K562 (cell line): ENCODE results near the gene COL1A1. TPM values are rescaled to one million over a fixed set of nuclear protein-coding genes. Genes with fewer than 3 reads are reported as not detected.

Source experiments
- ATAC-seq: fragments of 200-7000 bp; cut with Tn5 transposase; 3 replicates; pipeline ENCODE4 v1.9.1; 2020; ENCODE audit warnings: moderate library complexity
- BruUV-seq: library from RNA; stranded (reverse); fragments of 400-500 nt; replicated peaks from 2 replicates; lab custom pipeline; 2021; lab: Mats Ljungman, UMichigan
- CTCF ChIA-PET: fragments of 300-600 bp; formaldehyde crosslinking; extraction: SDS; loops from one replicate; lab custom pipeline; 2021; ENCODE audit warnings: low intra/inter-chr PET ratio; lab: Yijun Ruan, JAX
- POLR2A ChIA-PET: fragments of 300-600, 350-650 bp; sonication (Branson Sonifier 250); formaldehyde crosslinking; extraction: SDS; loops from one replicate; lab custom pipeline; 2021; ENCODE audit warnings: antibody characterized with exemption, inconsistent platforms; lab: Yijun Ruan, JAX
- DNase-seq, 4 experiments: peaks; one replicate each; pipeline versions ENCODE4 v3.0.0 to v3.0.0-alpha.2; 2011 to 2018; ENCODE audit warnings: low spot score in 3 of 4, mixed read lengths in 3 of 4; ENCODE audit errors: extremely low read depth in 1 of 4
- FAIRE-seq: peaks from 2 replicates; lab custom pipeline; 2011; peaks lifted over from hg19 to GRCh38; lab: Jason Lieb, UNC
- H2AFZ ChIP-seq: 2 replicates; pipeline ENCODE4 v1.6.0; 2011; ENCODE audit warnings: low read depth, low read length, control low read depth, inconsistent platforms
- H3K27ac ChIP-seq: fragments of 200-600 bp; 3 replicates; pipeline ENCODE4 v1.8.0; 2011; ENCODE audit warnings: low read depth, mild to moderate bottlenecking, control low read depth, inconsistent platforms, low read length, moderate library complexity, mixed read lengths; ENCODE audit errors: extremely low read depth
- H3K27me3 ChIP-seq, 2 experiments: fragments of 300-600 bp in 1 of 2; 2 replicates in 1 of 2; 3 replicates in 1 of 2; pipeline versions ENCODE4 v1.6.0 to v1.8.0; 2011; ENCODE audit warnings: inconsistent platforms in 2 of 2, low read length in 2 of 2, mild to moderate bottlenecking in 1 of 2, mixed read lengths in 1 of 2, moderate library complexity in 1 of 2; ENCODE audit not compliant: control insufficient read depth in 2 of 2, insufficient read depth in 2 of 2
- H3K36me3 ChIP-seq: fragments of 300-600 bp; 3 replicates; pipeline ENCODE4 v1.8.0; 2011; ENCODE audit warnings: mild to moderate bottlenecking, low read length, inconsistent platforms; ENCODE audit not compliant: control insufficient read depth, insufficient read depth
- H3K4me1 ChIP-seq, 2 experiments: fragments of 200-600 bp in 1 of 2; replicated peaks in 1 of 2; 2 replicates in 1 of 2; 3 replicates in 1 of 2; pipeline versions ENCODE4 v1.5.1 to v1.8.0; 2011; ENCODE audit warnings: inconsistent platforms in 2 of 2, low read length in 2 of 2, mild to moderate bottlenecking in 1 of 2, mixed read lengths in 1 of 2, moderate library complexity in 1 of 2; ENCODE audit not compliant: control insufficient read depth in 2 of 2, insufficient read depth in 2 of 2
- H3K4me2 ChIP-seq: 2 replicates; pipeline ENCODE4 v1.6.1; 2011; ENCODE audit warnings: low read length, control low read depth, inconsistent platforms, mixed read lengths; ENCODE audit not compliant: insufficient read depth
- H3K4me3 ChIP-seq: fragments of 200-600 bp; sonication (generic), shearing (Covaris generic); 2 replicates; pipeline ENCODE4 v1.5.1; 2016; ENCODE audit warnings: control low read depth, inconsistent platforms
- H3K79me2 ChIP-seq: fragments of 200-600 bp; 3 replicates; pipeline ENCODE4 v1.8.0; 2011; ENCODE audit warnings: low read length, inconsistent platforms; ENCODE audit not compliant: control insufficient read depth, insufficient read depth
- H3K9ac ChIP-seq, 2 experiments: 2 replicates each; pipeline versions ENCODE4 v1.6.0 to v1.6.1; 2011; ENCODE audit warnings: low read depth in 2 of 2, low read length in 2 of 2, control low read depth in 1 of 2, inconsistent platforms in 1 of 2, mild to moderate bottlenecking in 1 of 2, mixed read lengths in 1 of 2; ENCODE audit not compliant: insufficient read depth in 1 of 2
- H3K9me1 ChIP-seq: one replicate; pipeline ENCODE4 v1.6.0; 2011; ENCODE audit warnings: inconsistent platforms, mild to moderate bottlenecking, low read length, moderate library complexity; ENCODE audit not compliant: control insufficient read depth, insufficient read depth
- H3K9me3 ChIP-seq: replicated peaks from 2 replicates; pipeline ENCODE4 v1.5.1; 2011; ENCODE audit warnings: low read depth, low read length, inconsistent platforms; ENCODE audit not compliant: control insufficient read depth, insufficient read depth
- H4K20me1 ChIP-seq: replicated peaks from 2 replicates; pipeline ENCODE4 v1.6.1; 2011; ENCODE audit warnings: low read length, inconsistent platforms, mixed read lengths; ENCODE audit not compliant: control insufficient read depth, insufficient read depth
- EGR1 ChIP-seq: fragments of 450-650 bp; conservative IDR thresholded peaks from 2 replicates; pipeline ENCODE4 v1.6.1; 2017; ENCODE audit warnings: mild to moderate bottlenecking
- FOXK2 ChIP-seq, 2 experiments: fragments of 450-650 bp; IDR thresholded peaks in 1 of 2; conservative IDR thresholded peaks in 1 of 2; 2 replicates each; pipeline ENCODE4 v1.6.1; 2016; ENCODE audit warnings: low read depth in 2 of 2, mild to moderate bottlenecking in 1 of 2
- FOXM1 ChIP-seq, 2 experiments: fragments of 450-650 bp in 1 of 2; sonication (generic) in 1 of 2; formaldehyde crosslinking in 1 of 2; IDR thresholded peaks; 2 replicates each; pipeline versions ENCODE4 v1.6.1 to v1.9.0; 2017 to 2022; ENCODE audit warnings: low read depth in 2 of 2, mild to moderate bottlenecking in 2 of 2, missing genetic modification reagents in 1 of 2, moderate library complexity in 1 of 2
- L3MBTL2 ChIP-seq: fragments of 450-650 bp; IDR thresholded peaks from 2 replicates; pipeline ENCODE4 v1.6.1; 2016; ENCODE audit warnings: mild to moderate bottlenecking, moderate library complexity
- MCM3 ChIP-seq: fragments of 450-650 bp; IDR thresholded peaks from 2 replicates; pipeline ENCODE4 v1.6.1; 2016
- PHF8 ChIP-seq: fragments of 200-600 bp; sonication (generic); IDR thresholded peaks from 2 replicates; pipeline ENCODE4 v1.6.1; 2012; ENCODE audit warnings: mixed run types, mild to moderate bottlenecking, inconsistent platforms, low read length, moderate library complexity, borderline replicate concordance
- SOX6 ChIP-seq: fragments of 450-650 bp; IDR thresholded peaks from 2 replicates; pipeline ENCODE4 v1.6.1; 2014; ENCODE audit warnings: mild to moderate bottlenecking
- TAF7 ChIP-seq: fragments of 450-650 bp; IDR thresholded peaks from 2 replicates; pipeline ENCODE4 v1.6.1; 2016; ENCODE audit warnings: missing genetic modification characterization, missing compliant biosample characterization
- WGBS: fragments of 100-300 bp; shearing (Covaris generic); methylation state at CpG from one replicate; pipeline ENCODE4 v1.1.6; 2016; ENCODE audit warnings: low coverage, mixed read lengths; ENCODE audit not compliant: insufficient coverage; ENCODE audit errors: missing lambda C conversion rate; 5-methylcytosine and 5-hydroxymethylcytosine counted together
- in situ Hi-C: fragments of 300-500 bp; cut with MboI; formaldehyde crosslinking; loops from 4 replicates; pipeline ENCODE4 v1.15.0; 2018; ENCODE audit warnings: inconsistent platforms, mixed read lengths
- intact Hi-C: fragments of 100-400 bp; cut with micrococcal nuclease; formaldehyde crosslinking; loops from 2 replicates; pipeline ENCODE4 v1.14.2; 2022
- polyA plus RNA-seq, 8 experiments: library from polyadenylated mRNA; depleted of rRNA in 4 of 8; stranded (reverse) in 5 of 8; unstranded in 3 of 8; fragments of >200 nt; fragmentation: Nextera tagmentation in 2 of 8; fragmentation: Illumina TruSeq in 1 of 8; extraction: Ambion mirVana in 2 of 8; extraction: Trizol in 1 of 8; gene quantifications; 2 replicates each; pipeline versions ENCODE4 v1.2.1 to v1.2.3, GENCODE V29; 2011 to 2014; ENCODE audit warnings: inconsistent platforms in 1 of 8, missing spikeins in 1 of 8
- total RNA-seq, 7 experiments: library from RNA; depleted of rRNA in 6 of 7; stranded (reverse); fragments of >200 nt in 6 of 7; fragmentation: Illumina TruSeq in 2 of 7; extraction: Trizol in 2 of 7; gene quantifications; 2 replicates each; pipeline versions ENCODE4 v1.2.1 to v1.2.3, GENCODE V29; 2011 to 2021; ENCODE audit warnings: low replicate concordance in 1 of 7
- TF ChIP-seq, protein P1 (sequence below): sonication (generic); formaldehyde crosslinking; IDR thresholded peaks from 2 replicates; pipeline ENCODE4 v1.8.1; 2023; ENCODE audit warnings: mild to moderate bottlenecking, missing genetic modification reagents

COL1A1 gene
- total and polyA plus RNA-seq, 9 of the 15 experiments (the other 6 are each of a cell fraction or from before 2014, with no cell fraction given), result 0.04 to 3.4 (median 0.18) TPM

DNA sequence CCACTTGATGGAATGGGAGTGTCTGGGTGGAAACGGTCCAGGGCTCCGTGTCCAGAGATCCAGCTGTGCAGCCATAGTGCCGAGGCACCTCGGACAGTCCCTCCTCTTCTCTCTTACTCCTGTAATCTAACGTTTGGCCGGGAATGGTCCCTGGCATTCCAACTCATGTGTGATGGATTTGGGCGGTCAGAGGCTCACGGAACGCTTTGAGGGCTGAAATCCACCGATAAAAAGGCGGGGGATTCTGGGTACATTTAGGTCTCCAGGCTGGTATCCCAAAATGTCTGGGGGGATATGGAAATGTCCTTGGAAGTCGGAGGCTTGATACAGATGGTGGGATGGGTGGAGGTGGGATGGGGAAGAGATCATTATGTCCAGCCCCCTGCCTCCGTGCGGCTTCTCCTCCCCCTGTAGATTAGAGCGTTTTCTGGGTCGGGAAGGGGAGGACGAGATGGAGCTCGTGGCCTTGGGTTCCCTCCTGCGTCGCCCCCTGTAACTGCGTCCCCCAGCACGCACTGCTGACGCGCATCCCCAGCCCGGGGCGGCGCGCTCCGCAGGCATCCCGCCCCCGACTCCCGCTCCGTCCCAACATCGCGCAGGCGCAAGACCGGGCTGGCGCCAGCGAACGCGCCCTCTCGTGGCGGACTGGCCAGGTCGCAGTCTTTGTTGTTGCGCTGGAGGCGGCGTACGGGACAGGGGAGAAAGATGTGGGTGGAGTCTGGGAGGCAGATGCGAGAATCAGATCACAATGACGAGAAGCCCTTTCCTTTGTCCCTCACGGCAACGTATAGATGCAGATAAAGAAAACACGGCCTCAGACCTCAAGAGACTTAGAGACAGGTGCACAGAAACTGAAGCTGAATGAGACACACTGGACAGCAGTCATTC, 40.2 kb downstream of the COL1A1 start:
- Histone ChIP-seq H2AFZ (peak overlapping the region; percentile 96), H3K27me3 (no peaks in the 10 kb centered on the region), H3K9ac (peak overlapping the region; percentile 24 to 85), H3K4me1 (peaks cover 10 to 20% of the 10 kb centered on the region in 2 experiments; a peak in 3 of 5 replicates), H3K4me3 (peak overlapping the region; percentile 45), H3K79me2 (no peaks in the 10 kb centered on the region), H3K36me3 (no peaks in the 10 kb centered on the region), H3K4me2 (peak overlapping the region; percentile 95), H3K27ac (no peak overlapping the region), H3K9me1 (no peaks in the 10 kb centered on the region), H3K9me3 (no peaks in the 10 kb centered on the region), H4K20me1 (no peaks in the 10 kb centered on the region)
- intact Hi-C loops, result loop anchor here (1.0 to 2.0 kb wide), 4 partner anchors 9 to 67 kb away; no protein-coding TSS in a partner anchor
- FAIRE-seq, result peak; percentile 97
- ChIA-PET CTCF (interaction anchor here (0.5 to 2.1 kb wide), 7 partner anchors 8 to 173 kb away, joined by 3 to 6 read pairs (median 3); partner anchors contain the start of gene PDK2), POLR2A (interaction anchor here (0.8 to 1.2 kb wide), 2 partner anchors 10 to 15 kb away, joined by 3 to 6 read pairs; no protein-coding TSS in a partner anchor)
- peak; percentile 99 for ATAC-seq
- 1% methylated on average over 50 of the region's 53 CpGs for WGBS
- peak; percentile 94 to 99 (median 99) for DNase-seq
- no TSS peak for BruUV-seq
- in situ Hi-C loops, result no loop called here
- TF ChIP-seq MCM3 (no peak), FOXK2 (conservative IDR thresholded peaks at IDR 0.05 in 1 of 2, IDR thresholded peaks at IDR 0.05 in 1 of 2; ENCODE audit: low read depth in 2 of 2) (peak; percentile 78 to 83), TAF7 (no peak), EGR1 (peak; percentile 92), SOX6 (peak; percentile 79), FOXM1 (IDR thresholded peaks at IDR 0.05; ENCODE audit: low read depth) (no peak), FOXM1 (CRISPR knock-in tag; IDR thresholded peaks at IDR 0.05; ENCODE audit: low read depth) (0 out of 2 replicates have a peak, but pooled peaks have one; percentile 71), L3MBTL2 (peak; percentile 64), PHF8 (peak; percentile 56; the same call in 1 of the 2 replicates)
- TF ChIP-seq, protein P1, sequence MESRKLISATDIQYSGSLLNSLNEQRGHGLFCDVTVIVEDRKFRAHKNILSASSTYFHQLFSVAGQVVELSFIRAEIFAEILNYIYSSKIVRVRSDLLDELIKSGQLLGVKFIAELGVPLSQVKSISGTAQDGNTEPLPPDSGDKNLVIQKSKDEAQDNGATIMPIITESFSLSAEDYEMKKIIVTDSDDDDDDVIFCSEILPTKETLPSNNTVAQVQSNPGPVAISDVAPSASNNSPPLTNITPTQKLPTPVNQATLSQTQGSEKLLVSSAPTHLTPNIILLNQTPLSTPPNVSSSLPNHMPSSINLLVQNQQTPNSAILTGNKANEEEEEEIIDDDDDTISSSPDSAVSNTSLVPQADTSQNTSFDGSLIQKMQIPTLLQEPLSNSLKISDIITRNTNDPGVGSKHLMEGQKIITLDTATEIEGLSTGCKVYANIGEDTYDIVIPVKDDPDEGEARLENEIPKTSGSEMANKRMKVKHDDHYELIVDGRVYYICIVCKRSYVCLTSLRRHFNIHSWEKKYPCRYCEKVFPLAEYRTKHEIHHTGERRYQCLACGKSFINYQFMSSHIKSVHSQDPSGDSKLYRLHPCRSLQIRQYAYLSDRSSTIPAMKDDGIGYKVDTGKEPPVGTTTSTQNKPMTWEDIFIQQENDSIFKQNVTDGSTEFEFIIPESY, result peak; percentile 34; the same call in 1 of the 2 replicates
